HL-60/S4 treated with retinoic acid at 250 ng/mL for 4 days and 3 days (cell line): ENCODE measurements around the gene DSC3.
"Not testable (repeated sequence)": the region's sequence is repeated elsewhere in the genome, so short reads cannot be mapped to it uniquely, and the experiment has no call there.

Experiments
- in situ Hi-C: fragments of 300-500 bp; cut with MboI; formaldehyde crosslinking; loops from 2 replicates; pipeline ENCODE4 v1.7.0; 2022; ENCODE audit warnings: low sequenced_read_pairs

DSC3 gene

DNA sequence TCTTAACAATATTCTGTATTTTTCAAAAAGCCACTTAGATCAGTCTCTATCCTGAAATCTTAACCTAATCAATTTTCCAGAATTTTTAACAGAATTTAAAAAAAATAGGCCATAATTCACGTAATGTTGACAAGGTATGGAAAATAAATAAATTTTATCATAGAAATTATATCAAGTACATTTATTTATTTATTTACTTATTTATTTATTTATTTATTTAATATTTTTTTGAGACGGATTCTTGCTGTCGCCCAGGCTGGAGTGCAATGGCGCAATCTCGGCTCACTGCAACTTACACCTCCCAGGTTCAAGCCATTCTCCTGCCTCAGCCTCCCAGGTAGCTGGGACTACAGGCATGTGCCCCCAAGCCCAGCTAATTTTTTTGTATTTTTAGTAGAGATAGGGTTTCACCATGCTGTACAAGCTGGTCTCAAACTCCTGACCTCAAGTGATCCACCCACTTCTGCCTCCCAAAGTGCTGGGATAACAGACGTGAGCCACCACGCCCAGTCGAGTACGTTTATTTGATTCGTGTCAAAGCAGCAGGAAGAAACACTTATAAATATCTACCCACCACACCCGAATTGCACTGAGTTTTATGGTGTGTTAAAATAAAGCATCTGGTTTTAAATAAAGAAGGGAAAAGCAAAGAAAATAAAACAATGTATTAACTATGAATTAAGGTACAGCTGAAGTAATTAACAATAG is 60.1 kb downstream of the DSC3 start:
- in situ Hi-C loops, result no loop called here

DNA sequence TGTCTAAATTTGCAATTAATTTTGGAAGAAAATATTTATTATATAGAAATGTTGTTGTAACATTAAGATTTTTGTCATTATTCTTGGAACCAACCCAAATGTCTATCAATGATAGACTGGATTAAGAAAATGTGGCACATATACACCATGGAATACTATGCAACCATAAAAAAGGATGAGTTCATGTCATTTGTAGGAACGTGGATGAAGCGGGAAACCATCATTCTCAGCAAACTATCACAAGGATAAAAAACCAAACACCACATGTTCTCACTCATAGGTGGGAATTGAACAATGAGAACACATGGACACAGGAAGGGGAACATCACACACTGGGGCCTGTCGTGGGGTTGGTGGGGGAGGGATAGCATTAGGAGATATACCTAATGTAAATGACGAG is 64.5 kb downstream of the DSC3 start:
- in situ Hi-C loops, result not testable (repeated sequence)

DNA sequence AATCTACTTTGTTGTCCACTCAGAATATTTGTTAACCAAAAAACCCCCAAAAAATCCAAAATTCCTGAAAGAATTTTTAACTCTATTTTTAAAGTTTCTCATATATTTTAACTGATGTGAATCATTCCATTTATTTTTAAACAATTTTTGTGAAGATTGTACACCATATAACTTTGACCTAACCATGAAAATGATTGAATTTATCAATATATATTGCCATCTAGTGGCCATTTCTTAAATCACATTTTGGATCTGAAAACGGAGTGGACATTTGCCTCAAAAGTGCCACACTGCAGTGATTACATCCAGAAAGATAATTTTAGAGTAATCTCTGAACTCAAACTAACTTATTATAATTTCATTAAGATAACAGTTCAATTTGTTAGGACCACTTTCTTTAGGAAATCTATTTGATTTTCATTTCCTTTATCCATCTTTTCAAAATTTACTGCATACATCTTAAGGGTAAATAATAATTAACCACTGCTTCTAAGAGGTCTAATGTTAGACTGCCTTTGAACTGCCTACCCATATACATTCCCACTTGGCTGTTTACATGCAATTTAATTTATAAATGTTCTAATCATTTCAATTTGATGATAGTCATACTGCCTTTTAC is 71.1 kb downstream of the DSC3 start:
- in situ Hi-C loops, result no loop called here

DNA sequence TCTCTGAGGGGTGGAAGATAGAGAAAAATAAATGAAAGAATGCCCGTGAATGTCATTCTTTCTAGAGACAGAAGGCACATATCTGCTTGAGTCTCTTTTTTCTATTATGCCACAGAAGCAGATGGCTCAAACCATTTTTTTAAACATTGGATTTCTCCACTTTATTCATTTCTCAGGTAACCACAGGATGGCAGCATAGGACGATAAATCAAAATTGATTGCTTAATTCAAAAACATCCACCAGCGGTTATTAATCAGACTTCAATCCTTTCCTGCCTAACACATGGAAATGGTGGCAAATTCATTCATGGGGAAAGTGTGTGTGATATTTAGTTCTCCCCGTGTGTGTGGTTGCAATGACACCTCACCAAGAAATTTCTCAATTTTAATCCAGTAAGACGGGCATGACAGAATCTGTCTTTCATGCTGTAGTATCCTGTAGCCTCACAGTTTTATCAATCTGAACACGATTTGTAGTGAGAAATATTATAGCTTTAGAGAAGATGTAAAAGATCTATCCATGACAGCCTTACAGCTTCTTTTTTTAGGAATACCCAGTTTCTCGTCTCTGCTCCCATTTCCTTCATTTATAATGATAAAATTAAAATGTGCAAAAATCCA is 72.2 kb downstream of the DSC3 start:
- in situ Hi-C loops, result no loop called here

DNA sequence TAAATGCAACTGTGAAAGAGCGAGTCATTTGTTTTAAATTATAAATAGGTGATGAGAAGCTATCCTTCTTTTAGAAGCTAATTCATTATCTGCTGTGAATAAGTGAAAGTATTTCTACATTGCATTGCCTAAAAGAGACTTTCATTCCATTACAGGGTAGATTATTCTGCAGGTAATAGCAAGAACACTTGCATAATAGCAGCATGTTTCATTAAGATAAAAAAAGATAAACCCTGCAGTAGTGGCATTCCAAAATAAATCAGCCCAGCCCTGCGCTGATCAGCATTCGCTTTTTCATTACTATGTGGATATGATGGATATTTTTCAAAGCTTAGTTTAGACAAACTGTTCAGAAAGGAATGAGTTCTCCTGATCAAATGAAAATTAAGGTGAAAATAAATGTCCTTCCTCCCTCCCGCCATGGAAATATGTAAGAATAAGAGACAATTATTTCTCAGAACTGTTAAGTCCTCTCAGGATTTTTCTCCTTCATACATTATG is 72.8 kb downstream of the DSC3 start:
- in situ Hi-C loops, result no loop called here

DNA sequence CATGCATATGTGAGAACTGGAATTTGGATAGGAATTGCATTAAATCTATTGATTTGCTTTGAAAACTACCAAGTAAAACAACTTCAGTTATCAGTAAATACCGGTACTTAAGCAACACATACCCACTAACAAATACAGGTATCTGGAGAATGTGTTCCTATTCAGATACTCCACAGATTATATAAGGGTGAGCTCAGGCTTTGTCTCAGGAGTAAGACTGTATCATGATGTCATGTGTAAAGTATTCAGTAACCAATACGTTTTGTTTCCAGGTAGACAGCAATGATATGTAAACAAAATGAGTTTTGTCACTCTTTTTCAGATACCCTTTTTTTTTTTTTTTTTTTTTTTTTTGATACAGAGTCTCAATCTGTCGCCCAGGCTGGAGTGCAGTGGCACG is 74.8 kb downstream of the DSC3 start:
- in situ Hi-C loops, result no loop called here

DNA sequence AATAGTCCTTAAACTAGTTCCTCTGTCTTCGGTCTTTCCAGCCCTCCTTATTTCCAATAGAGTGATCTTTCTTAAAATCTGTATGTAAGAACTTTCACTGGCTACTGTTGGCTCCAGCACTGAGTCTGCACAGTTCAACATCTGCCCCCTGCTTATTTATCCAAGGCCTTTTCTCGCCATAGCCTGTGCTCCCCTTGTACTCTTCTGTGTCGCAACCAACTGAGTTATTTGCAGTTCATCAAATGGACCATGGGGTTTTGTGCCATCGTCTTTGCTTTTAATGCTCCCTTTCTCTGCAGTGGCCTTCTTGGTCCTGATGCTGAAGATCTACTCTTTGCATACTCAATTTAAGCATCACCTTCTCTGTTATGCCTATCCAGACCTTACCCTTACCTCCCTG is 77.3 kb downstream of the DSC3 start:
- in situ Hi-C loops, result no loop called here

DNA sequence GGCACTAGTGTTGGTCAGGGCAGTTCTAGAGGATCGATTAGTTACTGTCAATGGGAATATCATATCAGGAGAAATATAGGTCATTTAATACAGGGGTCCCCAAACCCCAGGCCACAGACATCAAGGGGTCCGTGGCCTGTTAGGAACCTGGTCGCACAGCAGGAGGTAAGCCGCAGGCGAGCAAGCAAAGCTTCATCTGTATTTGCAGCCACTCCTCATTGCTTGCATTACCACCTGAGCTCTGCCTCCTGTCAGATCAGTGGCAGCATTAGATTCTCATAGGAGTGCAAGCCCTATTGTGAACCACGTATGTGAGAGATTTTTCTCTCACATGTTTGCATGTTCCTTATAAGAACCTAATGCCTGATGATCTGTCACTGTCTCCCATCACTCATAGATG is 81.9 kb downstream of the DSC3 start:
- in situ Hi-C loops, result no loop called here

DNA sequence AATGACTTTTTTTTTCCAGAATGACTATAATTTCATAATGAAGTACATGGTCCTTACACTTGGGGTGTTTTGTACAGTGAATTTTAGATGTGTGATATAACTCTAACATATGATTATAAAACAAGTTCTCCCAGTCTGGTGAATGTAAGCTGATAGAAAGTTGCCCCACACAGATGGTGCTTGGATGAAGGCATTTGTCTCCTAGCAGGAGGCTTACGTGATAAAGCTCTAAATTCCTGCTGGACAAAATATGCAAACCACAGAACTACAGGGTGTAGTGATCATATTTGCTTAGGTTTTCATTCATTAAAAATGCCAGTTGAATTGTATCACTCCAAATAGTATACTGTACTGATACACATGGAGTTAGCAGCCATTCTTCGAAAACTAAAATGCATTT is 85.5 kb downstream of the DSC3 start:
- in situ Hi-C loops, result no loop called here

DNA sequence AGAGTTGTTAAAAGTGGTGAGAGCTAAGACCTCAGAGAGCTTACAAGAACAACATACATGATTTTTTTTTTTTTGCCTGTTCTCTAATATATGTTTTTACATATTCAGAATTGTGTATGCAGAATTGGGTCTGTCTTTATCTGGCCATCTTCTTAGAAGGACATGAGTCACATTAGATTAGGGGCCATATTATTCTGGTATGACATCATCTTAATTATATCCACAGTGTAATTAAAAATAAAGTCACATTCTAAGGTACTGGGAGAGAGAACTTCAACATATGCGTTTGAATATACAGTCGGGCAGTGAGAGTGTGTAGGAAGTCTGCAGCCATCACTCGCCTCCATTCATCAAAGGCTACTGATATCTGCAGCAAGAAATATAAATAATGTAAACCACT is 88.3 kb downstream of the DSC3 start:
- in situ Hi-C loops, result no loop called here

DNA sequence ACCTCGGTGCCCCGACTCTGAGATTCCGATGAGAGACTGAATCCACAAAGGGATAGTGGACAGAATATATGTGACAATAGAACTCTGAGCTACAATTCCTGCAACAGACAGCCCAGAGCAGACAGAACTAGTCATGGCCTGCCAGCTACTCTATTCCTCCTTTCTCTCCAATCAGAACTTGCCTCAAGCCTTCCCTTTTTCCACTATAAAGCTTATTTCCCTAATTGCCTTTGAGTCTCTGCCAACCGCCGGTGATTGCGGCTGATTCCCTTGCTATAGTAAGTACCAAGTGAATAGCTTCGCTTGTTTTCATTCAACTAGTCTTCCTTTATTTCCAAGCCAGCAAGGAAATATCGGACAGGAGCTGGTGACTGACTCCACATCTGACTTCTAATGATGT is 96.8 kb downstream of the DSC3 start:
- in situ Hi-C loops, result no loop called here

DNA sequence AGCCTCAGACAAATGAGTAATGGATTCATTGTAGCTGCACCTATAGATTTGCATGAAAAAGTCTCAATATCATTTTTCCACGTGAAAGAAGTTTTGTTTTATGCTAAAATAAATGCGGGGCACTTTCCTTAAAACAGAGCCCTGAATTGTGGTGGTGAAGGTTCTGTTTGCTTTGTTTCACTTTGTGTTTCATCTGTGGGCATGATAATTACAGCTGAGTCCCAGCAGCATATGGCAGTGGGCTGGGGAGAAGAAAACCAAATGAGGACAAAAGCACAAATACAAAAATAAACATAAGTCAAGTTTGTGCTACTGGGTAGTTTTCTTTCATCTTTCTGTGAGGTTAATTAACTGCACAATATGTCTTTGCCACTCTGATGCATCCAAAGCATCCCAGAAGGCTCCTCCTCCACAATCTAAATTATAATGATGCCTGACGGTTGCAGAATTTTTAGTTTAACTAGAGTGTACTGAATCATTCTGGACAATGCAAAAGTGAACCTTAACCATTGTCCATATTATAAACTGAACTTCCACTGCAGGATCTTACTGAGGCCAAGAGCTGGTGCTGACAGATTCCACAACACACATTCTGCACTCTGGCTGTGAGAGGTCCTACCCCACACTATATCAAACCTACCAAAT is 97.6 kb downstream of the DSC3 start:
- in situ Hi-C loops, result no loop called here

DNA sequence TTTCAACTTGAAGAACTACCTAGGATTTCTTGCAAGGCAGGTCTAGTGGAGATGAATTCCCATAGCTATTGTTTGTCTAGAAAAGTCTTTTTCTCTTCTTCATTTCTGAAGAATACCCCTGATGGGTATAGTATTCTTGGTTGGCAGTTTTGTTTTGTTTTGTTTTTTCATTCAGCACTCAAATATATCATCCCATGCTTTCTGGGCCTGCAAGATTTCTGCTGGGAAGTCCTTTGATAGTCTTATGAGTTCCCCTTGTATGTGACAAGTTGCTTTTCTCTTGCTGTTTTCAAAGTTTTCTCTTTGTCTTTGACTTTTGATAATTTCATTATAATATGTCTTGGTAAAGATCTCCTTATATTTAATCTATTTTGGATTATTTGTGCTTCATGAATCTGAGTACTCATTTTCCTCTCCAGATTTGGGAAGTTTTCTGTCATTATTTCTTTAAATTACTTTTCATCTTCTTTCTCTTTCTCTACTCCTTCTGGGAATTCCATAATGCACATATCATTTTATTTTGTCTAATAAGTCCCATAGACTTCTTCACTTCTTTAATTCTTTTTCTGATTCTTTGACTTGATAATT is 101.5 kb downstream of the DSC3 start:
- in situ Hi-C loops, result no loop called here
